Loucy (cell line): Measurements from ENCODE around the gene KANK2.

ENCODE experiments used
- H2AFZ ChIP-seq: fragments of 200-600 bp; sonication (generic); 2 replicates; pipeline ENCODE4 v1.6.0; 2016; ENCODE audit warnings: antibody characterized with exemption, mild to moderate bottlenecking, low read length, moderate library complexity
- H3F3A ChIP-seq: fragments of 200-600 bp; 2 replicates; pipeline ENCODE4 v1.6.0; 2016; ENCODE audit warnings: antibody characterized with exemption, low read depth, mild to moderate bottlenecking
- H3K27me3 ChIP-seq: fragments of 200-600 bp; sonication (generic); 2 replicates; pipeline ENCODE4 v1.6.1; 2014; ENCODE audit warnings: low read length, mild to moderate bottlenecking; ENCODE audit not compliant: insufficient read depth, poor library complexity, severe bottlenecking
- H3K36me3 ChIP-seq: fragments of 200-600 bp; sonication (generic); 2 replicates; pipeline ENCODE4 v1.6.1; 2016; ENCODE audit warnings: low read length; ENCODE audit not compliant: insufficient read depth
- H3K4me1 ChIP-seq: fragments of 200-600 bp; sonication (generic); 2 replicates; pipeline ENCODE4 v1.5.1; 2014; ENCODE audit warnings: low read length, mild to moderate bottlenecking; ENCODE audit not compliant: insufficient read depth, poor library complexity, severe bottlenecking
- H3K4me2 ChIP-seq: fragments of 200-600 bp; sonication (generic); 2 replicates; pipeline ENCODE4 v1.6.0; 2014; ENCODE audit warnings: antibody characterized with exemption, low read length, low read depth, mild to moderate bottlenecking; ENCODE audit not compliant: poor library complexity, severe bottlenecking
- H3K4me3 ChIP-seq: fragments of 200-600 bp; sonication (generic); 2 replicates; pipeline ENCODE4 v1.5.1; 2014; ENCODE audit warnings: low read length, mild to moderate bottlenecking, mixed read lengths; ENCODE audit not compliant: poor library complexity, severe bottlenecking
- H3K79me2 ChIP-seq: fragments of 200-600 bp; sonication (generic); 2 replicates; pipeline ENCODE4 v1.6.1; 2014; ENCODE audit warnings: low read length; ENCODE audit not compliant: insufficient read depth
- H3K9ac ChIP-seq: fragments of 200-600 bp; sonication (generic); 2 replicates; pipeline ENCODE4 v1.6.0; 2014; ENCODE audit warnings: mild to moderate bottlenecking, low read depth, low read length, moderate library complexity; ENCODE audit not compliant: poor library complexity, severe bottlenecking
- H3K9me2 ChIP-seq: fragments of 200-600 bp; sonication (generic); replicated peaks from 2 replicates; pipeline ENCODE4 v1.6.1; 2016; ENCODE audit warnings: low read depth, low read length, mixed read lengths
- H3K9me3 ChIP-seq: fragments of 200-600 bp; sonication (generic); 2 replicates; pipeline ENCODE4 v1.6.1; 2014; ENCODE audit warnings: mild to moderate bottlenecking, antibody characterized with exemption, low read length, low read depth; ENCODE audit not compliant: insufficient read depth
- H4K20me1 ChIP-seq: fragments of 200-600 bp; sonication (generic); 2 replicates; pipeline ENCODE4 v1.6.0; 2014; ENCODE audit warnings: antibody characterized with exemption, low read length, mild to moderate bottlenecking; ENCODE audit not compliant: insufficient read depth, poor library complexity, severe bottlenecking
- CTCF ChIP-seq: fragments of 200-600 bp; sonication (generic); conservative IDR thresholded peaks from 2 replicates; pipeline ENCODE4 v1.5.1; 2014; ENCODE audit warnings: mild to moderate bottlenecking, antibody characterized with exemption, low read length
- EZH2phosphoT487 ChIP-seq: fragments of 200-600 bp; IDR thresholded peaks from 2 replicates; pipeline ENCODE4 v1.6.1; 2018; ENCODE audit warnings: antibody characterized with exemption, mild to moderate bottlenecking, moderate library complexity, borderline replicate concordance

Gene KANK2

GRCh38 chr19:11202488-11203193, 5.3 kb upstream of the KANK2 start:
- Histone ChIP-seq H3K9me3 (no peaks in the 10 kb centered on the region), H3K4me2 (no peak overlapping the region), H3K9me2 (no peaks in the 10 kb centered on the region), H3F3A (no peaks in the 10 kb centered on the region), H3K79me2 (no peaks in the 10 kb centered on the region), H2AFZ (no peak overlapping the region), H3K4me1 (no peaks in the 10 kb centered on the region), H4K20me1 (no peaks in the 10 kb centered on the region), H3K4me3 (no peak overlapping the region), H3K36me3 (no peaks in the 10 kb centered on the region), H3K9ac (no peak overlapping the region), H3K27me3 (no peaks in the 10 kb centered on the region)
- TF ChIP-seq EZH2phosphoT487, result no peak
- no peak for TF ChIP-seq CTCF

- peaks cover 4% of the 10 kb centered on the region for H3K4me1 ChIP-seq
These were observed 4.4 kb upstream of the KANK2 start for GRCh38 chr19:11201791-11202190.

GRCh38 chr19:11200931-11201330, 3.6 kb upstream of the KANK2 start:
- Histone ChIP-seq H3K4me2 (no peak overlapping the region), H3K4me1 (peaks cover 4% of the 10 kb centered on the region), H3K9ac (no peak overlapping the region), H3K9me2 (no peaks in the 10 kb centered on the region), H3K4me3 (no peak overlapping the region), H3F3A (no peaks in the 10 kb centered on the region), H3K9me3 (no peaks in the 10 kb centered on the region), H3K36me3 (no peaks in the 10 kb centered on the region), H2AFZ (no peak overlapping the region), H3K79me2 (no peaks in the 10 kb centered on the region), H4K20me1 (no peaks in the 10 kb centered on the region), H3K27me3 (no peaks in the 10 kb centered on the region)
- TF ChIP-seq EZH2phosphoT487 (no peak), CTCF (no peak)

More at GRCh38 chr19:11201791-11202190, 4.4 kb upstream of the KANK2 start:
- Histone ChIP-seq H3K36me3 (no peaks in the 10 kb centered on the region), H3K79me2 (no peaks in the 10 kb centered on the region), H3K9ac (no peak overlapping the region), H3K4me2 (no peak overlapping the region), H3K27me3 (no peaks in the 10 kb centered on the region), H2AFZ (no peak overlapping the region), H3F3A (no peaks in the 10 kb centered on the region), H3K9me2 (no peaks in the 10 kb centered on the region), H3K4me3 (no peak overlapping the region), H4K20me1 (no peaks in the 10 kb centered on the region), H3K9me3 (no peaks in the 10 kb centered on the region)
- TF ChIP-seq EZH2phosphoT487, result no peak
- TF ChIP-seq CTCF, result no peak
